NCI-H2029 treated with DMSO at 0.1 percent for 48 hours (cell line): ENCODE data around the gene VCX.
"Not testable (repeated sequence)": the region's sequence is repeated elsewhere in the genome, so short reads cannot be mapped to it uniquely, and the experiment has no call there.

ENCODE experiments used
- DNase-seq: peaks from one replicate; lab custom pipeline; 2025; lab: John Stamatoyannopoulos, UW

The VCX gene

GRCh38 chrX:7842871-7843270 is at the start of gene VCX:
Gene VCX (plus strand): TSS chrX:7843171. CDS start chrX:7843204, 33 bp downstream.
- not testable (repeated sequence) for DNase-seq

- no peak for DNase-seq
Measured at GRCh38 chrX:7798327-7798726, 44.6 kb upstream of the VCX start.

GRCh38 chrX:7801711-7802110 is 41.3 kb upstream of the VCX start:
- DNase-seq = no peak

GRCh38 chrX:7815166-7815805 is 27.7 kb upstream of the VCX start:
- no peak for DNase-seq

GRCh38 chrX:7828594-7828993 is 14.4 kb upstream of the VCX start:
- DNase-seq = no peak

- no peak for DNase-seq
Measured at GRCh38 chrX:7841084-7841805, 1.7 kb upstream of the VCX start.

- DNase-seq = no peak
Measured at GRCh38 chrX:7852166-7852565, 9.2 kb downstream of the VCX start.

- no peak for DNase-seq
Measured at GRCh38 chrX:7872042-7872441, 29.1 kb downstream of the VCX start.

- no peak for DNase-seq
Measured at GRCh38 chrX:7876957-7877356, 34.0 kb downstream of the VCX start.

- no peak for DNase-seq
Measured at GRCh38 chrX:7889135-7889534, 46.2 kb downstream of the VCX start.

- DNase-seq = no peak
Measured at GRCh38 chrX:7889680-7890079, 46.7 kb downstream of the VCX start.

GRCh38 chrX:7891928-7892327 is 49.0 kb downstream of the VCX start:
- DNase-seq = no peak
